ENCODE data around the gene DPH7.

DNA sequence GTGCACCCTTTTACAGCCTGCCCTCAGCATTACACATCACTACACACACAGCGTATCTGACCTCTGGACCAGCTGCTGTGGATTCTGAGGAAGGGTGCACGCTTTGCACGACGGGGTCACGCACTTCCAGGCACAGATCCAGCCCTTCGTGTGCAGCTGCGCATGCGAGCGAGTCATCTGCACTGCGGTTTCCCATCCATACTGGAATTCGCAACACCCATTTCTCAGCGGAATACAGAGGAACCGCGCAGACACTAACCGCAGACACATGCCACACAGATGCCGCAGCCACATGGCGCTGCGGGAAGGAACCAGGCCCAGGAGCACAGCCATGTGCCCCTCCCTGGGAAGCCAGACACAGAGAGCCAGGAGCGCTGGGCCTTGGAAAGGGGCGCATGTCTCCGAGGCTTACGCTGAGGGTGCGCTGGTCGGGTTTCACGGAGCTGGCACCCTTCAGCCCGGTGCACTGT, 72.0 kb downstream of the DPH7 start:
- TF ChIP-seq, protein P1, sequence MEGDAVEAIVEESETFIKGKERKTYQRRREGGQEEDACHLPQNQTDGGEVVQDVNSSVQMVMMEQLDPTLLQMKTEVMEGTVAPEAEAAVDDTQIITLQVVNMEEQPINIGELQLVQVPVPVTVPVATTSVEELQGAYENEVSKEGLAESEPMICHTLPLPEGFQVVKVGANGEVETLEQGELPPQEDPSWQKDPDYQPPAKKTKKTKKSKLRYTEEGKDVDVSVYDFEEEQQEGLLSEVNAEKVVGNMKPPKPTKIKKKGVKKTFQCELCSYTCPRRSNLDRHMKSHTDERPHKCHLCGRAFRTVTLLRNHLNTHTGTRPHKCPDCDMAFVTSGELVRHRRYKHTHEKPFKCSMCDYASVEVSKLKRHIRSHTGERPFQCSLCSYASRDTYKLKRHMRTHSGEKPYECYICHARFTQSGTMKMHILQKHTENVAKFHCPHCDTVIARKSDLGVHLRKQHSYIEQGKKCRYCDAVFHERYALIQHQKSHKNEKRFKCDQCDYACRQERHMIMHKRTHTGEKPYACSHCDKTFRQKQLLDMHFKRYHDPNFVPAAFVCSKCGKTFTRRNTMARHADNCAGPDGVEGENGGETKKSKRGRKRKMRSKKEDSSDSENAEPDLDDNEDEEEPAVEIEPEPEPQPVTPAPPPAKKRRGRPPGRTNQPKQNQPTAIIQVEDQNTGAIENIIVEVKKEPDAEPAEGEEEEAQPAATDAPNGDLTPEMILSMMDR (IDR thresholded peaks at IDR 0.05) = no peak
- TF ChIP-seq, protein P2, sequence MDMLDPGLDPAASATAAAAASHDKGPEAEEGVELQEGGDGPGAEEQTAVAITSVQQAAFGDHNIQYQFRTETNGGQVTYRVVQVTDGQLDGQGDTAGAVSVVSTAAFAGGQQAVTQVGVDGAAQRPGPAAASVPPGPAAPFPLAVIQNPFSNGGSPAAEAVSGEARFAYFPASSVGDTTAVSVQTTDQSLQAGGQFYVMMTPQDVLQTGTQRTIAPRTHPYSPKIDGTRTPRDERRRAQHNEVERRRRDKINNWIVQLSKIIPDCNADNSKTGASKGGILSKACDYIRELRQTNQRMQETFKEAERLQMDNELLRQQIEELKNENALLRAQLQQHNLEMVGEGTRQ (CRISPR knock-in tag; IDR thresholded peaks at IDR 0.05) = no peak
- TF ChIP-seq ESRRA (CRISPR knock-in tag; IDR thresholded peaks at IDR 0.05; ENCODE audit: borderline replicate concordance) (no peak), TEAD4 (CRISPR knock-in tag; IDR thresholded peaks at IDR 0.05) (no peak)
- TF ChIP-seq, protein P3, sequence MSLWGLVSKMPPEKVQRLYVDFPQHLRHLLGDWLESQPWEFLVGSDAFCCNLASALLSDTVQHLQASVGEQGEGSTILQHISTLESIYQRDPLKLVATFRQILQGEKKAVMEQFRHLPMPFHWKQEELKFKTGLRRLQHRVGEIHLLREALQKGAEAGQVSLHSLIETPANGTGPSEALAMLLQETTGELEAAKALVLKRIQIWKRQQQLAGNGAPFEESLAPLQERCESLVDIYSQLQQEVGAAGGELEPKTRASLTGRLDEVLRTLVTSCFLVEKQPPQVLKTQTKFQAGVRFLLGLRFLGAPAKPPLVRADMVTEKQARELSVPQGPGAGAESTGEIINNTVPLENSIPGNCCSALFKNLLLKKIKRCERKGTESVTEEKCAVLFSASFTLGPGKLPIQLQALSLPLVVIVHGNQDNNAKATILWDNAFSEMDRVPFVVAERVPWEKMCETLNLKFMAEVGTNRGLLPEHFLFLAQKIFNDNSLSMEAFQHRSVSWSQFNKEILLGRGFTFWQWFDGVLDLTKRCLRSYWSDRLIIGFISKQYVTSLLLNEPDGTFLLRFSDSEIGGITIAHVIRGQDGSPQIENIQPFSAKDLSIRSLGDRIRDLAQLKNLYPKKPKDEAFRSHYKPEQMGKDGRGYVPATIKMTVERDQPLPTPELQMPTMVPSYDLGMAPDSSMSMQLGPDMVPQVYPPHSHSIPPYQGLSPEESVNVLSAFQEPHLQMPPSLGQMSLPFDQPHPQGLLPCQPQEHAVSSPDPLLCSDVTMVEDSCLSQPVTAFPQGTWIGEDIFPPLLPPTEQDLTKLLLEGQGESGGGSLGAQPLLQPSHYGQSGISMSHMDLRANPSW (CRISPR knock-in tag; conservative IDR thresholded peaks at IDR 0.05; ENCODE audit: low read depth) = no peak
- TF ChIP-seq, protein P4, sequence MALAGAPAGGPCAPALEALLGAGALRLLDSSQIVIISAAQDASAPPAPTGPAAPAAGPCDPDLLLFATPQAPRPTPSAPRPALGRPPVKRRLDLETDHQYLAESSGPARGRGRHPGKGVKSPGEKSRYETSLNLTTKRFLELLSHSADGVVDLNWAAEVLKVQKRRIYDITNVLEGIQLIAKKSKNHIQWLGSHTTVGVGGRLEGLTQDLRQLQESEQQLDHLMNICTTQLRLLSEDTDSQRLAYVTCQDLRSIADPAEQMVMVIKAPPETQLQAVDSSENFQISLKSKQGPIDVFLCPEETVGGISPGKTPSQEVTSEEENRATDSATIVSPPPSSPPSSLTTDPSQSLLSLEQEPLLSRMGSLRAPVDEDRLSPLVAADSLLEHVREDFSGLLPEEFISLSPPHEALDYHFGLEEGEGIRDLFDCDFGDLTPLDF (CRISPR knock-in tag; IDR thresholded peaks at IDR 0.05) = no peak
